Right cardiac atrium (tissue), 5 donors: ENCODE measurements around the gene PBRM1. TPM values are rescaled to one million over a fixed set of nuclear protein-coding genes. Genes with fewer than 3 reads are reported as not detected.
A peak's percentile ranks its signal among the peaks of the same experiment; 100 is the strongest.

Experiments
- ATAC-seq, 2 donors: fragments of 200-7000 bp; cut with Tn5 transposase; one replicate each; pipeline versions ENCODE4 v1.8.0 to v1.9.1; 2020; ENCODE audit warnings: moderate library complexity in 2 of 2, mild to moderate bottlenecking in 1 of 2
- DNase-seq, 3 donors: peaks; one replicate each; pipeline ENCODE4 v3.0.0-alpha.2; 2020
- H3K27ac ChIP-seq: one replicate; pipeline ENCODE4 v1.5.1; 2013; ENCODE audit warnings: mild to moderate bottlenecking, low read length, control low read depth, moderate library complexity
- H3K27me3 ChIP-seq: one replicate; pipeline ENCODE4 v1.6.1; 2013; ENCODE audit not compliant: control insufficient read depth, insufficient read depth
- H3K4me1 ChIP-seq: one replicate; pipeline ENCODE4 v1.6.1; 2013; ENCODE audit warnings: low read length; ENCODE audit not compliant: control insufficient read depth, insufficient read depth
- H3K4me3 ChIP-seq: one replicate; pipeline ENCODE4 v1.5.1; 2013; ENCODE audit warnings: low read length, control low read depth
- H3K9me3 ChIP-seq: one replicate; pipeline ENCODE4 v1.6.1; 2013; ENCODE audit warnings: low read length; ENCODE audit not compliant: control insufficient read depth
- WGBS: extraction: QIAGEN DNeasy Blood & Tissue Kit; methylation state at CpG from one replicate; pipeline ENCODE4 v1.1.7; 2013; 5-methylcytosine and 5-hydroxymethylcytosine counted together
- intact Hi-C, 4 donors: fragments of 100-400 bp; cut with DNase I; formaldehyde crosslinking; loops; one replicate each; pipeline versions ENCODE4 v1.11.0 to v1.14.0; 2022 to 2023
- polyA plus RNA-seq: library from polyadenylated mRNA; stranded (reverse); fragments of 200-250 nt; gene quantifications from one replicate; pipeline ENCODE4 v1.2.3, GENCODE V29; 2013
- total RNA-seq, 4 donors: library from RNA; stranded (reverse); fragmentation: NEBNext Ultra II Directional; extraction: Animal tissue kit (Norgen Biotek cat#: 25700); gene quantifications; one replicate each; pipeline ENCODE4 v1.2.1, GENCODE V29; 2021
- donor health status: healthy with polysubstance abuse.
- donor health status: DM: no; HTN: yes; CAD: no.
- donor health status: DM: no; HTN: no; CAD: no.
- donor health status: DM: no; HTN: yes; CAD: no; lungs with severe emphysema.
- donor health status: DM: yes; HTN: yes; CAD: no.

Gene PBRM1
- total and polyA plus RNA-seq, 5 donors: 10.0 to 56.8 (median 55.1) TPM

GRCh38 chr3:52534281-52535183 lies 151.2 kb downstream of the PBRM1 start:
- DNase-seq (peak in 2 of 3 donors; percentile 72 to 77), ATAC-seq (no peak)
- Histone ChIP-seq H3K4me1 (peaks cover 25% of the 10 kb centered on the region), H3K9me3 (no peaks in the 10 kb centered on the region), H3K4me3 (peak overlapping the region; percentile 81), H3K27me3 (no peaks in the 10 kb centered on the region), H3K27ac (peak overlapping the region; percentile 61)
- WGBS: 52% methylated on average over 57 of the region's 57 CpGs
- intact Hi-C loops: loop anchor here in 3 of 4 donors (5.0 kb wide), 2 partner anchors 52 to 62 kb away; no protein-coding TSS in a partner anchor

GRCh38 chr3:52533623-52534280 lies 152.0 kb downstream of the PBRM1 start, which contains the start of gene NT5DC2:
TSS of gene NT5DC2 (minus strand) at chr3:52533857. CDS start at chr3:52533737, 120 bp downstream.
- H3K4me1 ChIP-seq: peaks cover 27% of the 10 kb centered on the region
- intact Hi-C loops: loop anchor here in 1 of 4 donors (5.0 kb wide), 1 partner anchor 51 kb away; no protein-coding TSS in a partner anchor
- H3K27ac ChIP-seq: peak within 1 kb of the TSS; percentile 98
- peak within 1 kb of the TSS; percentile 81 for H3K4me3 ChIP-seq
- no peaks in the 10 kb centered on the region for H3K27me3 ChIP-seq
- 1% methylated on average over 91 of the region's 91 CpGs for WGBS
- DNase-seq (peak; percentile 83 to 93 (median 92)), ATAC-seq (peak; percentile 32 to 36)
- H3K9me3 ChIP-seq: no peaks in the 10 kb centered on the region

- intact Hi-C loops: loop anchor here in 1 of 4 donors (5.0 kb wide), 1 partner anchor 51 kb away; no protein-coding TSS in a partner anchor
- 2% methylated on average over 78 of the region's 78 CpGs for WGBS
- H3K4me1 ChIP-seq: peaks cover 26% of the 10 kb centered on the region
These were observed 152.7 kb downstream of the PBRM1 start for GRCh38 chr3:52532838-52533622.

GRCh38 chr3:52532517-52532837 lies 153.2 kb downstream of the PBRM1 start:
- H3K4me1 ChIP-seq: peaks cover 24% of the 10 kb centered on the region
- H3K9me3 ChIP-seq: no peaks in the 10 kb centered on the region
- WGBS: 35% methylated on average over 5 of the region's 5 CpGs
- peak overlapping the region; percentile 98 for H3K27ac ChIP-seq
- no peak for ATAC-seq
- H3K4me3 ChIP-seq: peak overlapping the region; percentile 81
- no peaks in the 10 kb centered on the region for H3K27me3 ChIP-seq
- DNase-seq: peak in 2 of 3 donors; percentile 70
- intact Hi-C loops: loop anchor here in 1 of 4 donors (5.0 kb wide), 1 partner anchor 50 kb away; no protein-coding TSS in a partner anchor

More at GRCh38 chr3:52532838-52533622, 152.7 kb downstream of the PBRM1 start:
- Histone ChIP-seq H3K27me3 (no peaks in the 10 kb centered on the region), H3K4me3 (peak overlapping the region; percentile 81), H3K9me3 (no peaks in the 10 kb centered on the region), H3K27ac (peak overlapping the region; percentile 98)
- ATAC-seq: no peak
- DNase-seq: peak; percentile 63 to 81 (median 80)

- DNase-seq: peak in 2 of 3 donors; percentile 68 to 75
- 80% methylated on average over 14 of the region's 14 CpGs for WGBS
- ATAC-seq: no peak
- intact Hi-C loops: loop anchor here in 1 of 4 donors (5.0 kb wide), 1 partner anchor 50 kb away; no protein-coding TSS in a partner anchor
- Histone ChIP-seq H3K4me1 (peaks cover 24% of the 10 kb centered on the region), H3K27ac (peak overlapping the region; percentile 98), H3K4me3 (peak overlapping the region; percentile 81), H3K27me3 (no peaks in the 10 kb centered on the region), H3K9me3 (no peaks in the 10 kb centered on the region)
These were observed 153.7 kb downstream of the PBRM1 start for GRCh38 chr3:52531860-52532516.

- Histone ChIP-seq H3K27me3 (no peaks in the 10 kb centered on the region), H3K4me1 (peaks cover 27% of the 10 kb centered on the region), H3K27ac (peak overlapping the region; percentile 98), H3K9me3 (no peaks in the 10 kb centered on the region), H3K4me3 (no peak overlapping the region)
- ATAC-seq (peak; percentile 31 to 43), DNase-seq (peak; percentile 66 to 83 (median 82))
- intact Hi-C loops: loop anchor here in 1 of 4 donors (5.0 kb wide), 1 partner anchor 49 kb away; no protein-coding TSS in a partner anchor
- 59% methylated on average over 10 of the region's 10 CpGs for WGBS
These were observed 154.5 kb downstream of the PBRM1 start for GRCh38 chr3:52530918-52531826.

GRCh38 chr3:52529376-52530333 lies 156.1 kb downstream of the PBRM1 start:
- Histone ChIP-seq H3K4me1 (peaks cover 40% of the 10 kb centered on the region), H3K9me3 (no peaks in the 10 kb centered on the region), H3K27me3 (no peaks in the 10 kb centered on the region), H3K27ac (peak overlapping the region; percentile 98), H3K4me3 (no peak overlapping the region)
- DNase-seq (peak; percentile 77 to 83 (median 79)), ATAC-seq (peak; percentile 25 to 43)
- intact Hi-C loops: loop anchor here in 1 of 4 donors (5.0 kb wide), 1 partner anchor 47 kb away; no protein-coding TSS in a partner anchor
- 44% methylated on average over 12 of the region's 12 CpGs for WGBS

- peaks cover 44% of the 10 kb centered on the region for H3K4me1 ChIP-seq
- WGBS: 84% methylated on average over 25 of the region's 25 CpGs
- no peak overlapping the region for H3K4me3 ChIP-seq
- no peaks in the 10 kb centered on the region for H3K9me3 ChIP-seq
- H3K27ac ChIP-seq: peak overlapping the region; percentile 98
- intact Hi-C loops: no loop called here
- ATAC-seq: no peak
- DNase-seq: peak; percentile 35 to 60 (median 59)
- H3K27me3 ChIP-seq: no peaks in the 10 kb centered on the region
These were observed 156.9 kb downstream of the PBRM1 start for GRCh38 chr3:52528586-52529375.
